Muscle layer of colon (tissue), 2 donors: ENCODE results near the gene CHGA.

ENCODE experiments used
- H3K27ac ChIP-seq: one replicate; pipeline ENCODE4 v1.7.0; 2013; ENCODE audit warnings: low read depth, mild to moderate bottlenecking, low read length, moderate library complexity
- H3K27me3 ChIP-seq, 2 donors: one replicate each; pipeline ENCODE4 v1.7.0; 2013; ENCODE audit warnings: low read length in 2 of 2, mild to moderate bottlenecking in 2 of 2; ENCODE audit not compliant: insufficient read depth in 2 of 2, control insufficient read depth in 1 of 2
- H3K36me3 ChIP-seq: one replicate; pipeline ENCODE4 v1.7.0; 2013; ENCODE audit warnings: mild to moderate bottlenecking, low read length; ENCODE audit not compliant: insufficient read depth
- H3K4me1 ChIP-seq: one replicate; pipeline ENCODE4 v1.7.0; 2013; ENCODE audit warnings: mild to moderate bottlenecking, low read length; ENCODE audit not compliant: insufficient read depth
- H3K4me3 ChIP-seq, 2 donors: one replicate each; pipeline ENCODE4 v1.7.0; 2013; ENCODE audit warnings: low read length in 2 of 2, low read depth in 1 of 2, mild to moderate bottlenecking in 1 of 2, moderate library complexity in 1 of 2
- H3K9ac ChIP-seq: one replicate; pipeline ENCODE4 v1.7.0; 2013; ENCODE audit warnings: low read length
- H3K9me3 ChIP-seq: one replicate; pipeline ENCODE4 v1.7.0; 2013; ENCODE audit warnings: mild to moderate bottlenecking, low read length
- donor health status: abdominal sarcoma.
- donor health status: Adenocarcinoma of cecum.

The CHGA gene

GRCh38 chr14:92906420-92906819, 16.5 kb upstream of the CHGA start:
- Histone ChIP-seq H3K9ac (no peak overlapping the region), H3K27ac (no peak overlapping the region), H3K9me3 (no peaks in the 10 kb centered on the region), H3K27me3 (peaks cover 0 to 5% of the 10 kb centered on the region in 2 donors), H3K36me3 (no peaks in the 10 kb centered on the region), H3K4me1 (no peaks in the 10 kb centered on the region), H3K4me3 (no peak overlapping the region)

GRCh38 chr14:92906823-92907222, 16.1 kb upstream of the CHGA start:
- Histone ChIP-seq H3K4me1 (no peaks in the 10 kb centered on the region), H3K9ac (no peak overlapping the region), H3K27me3 (peaks cover 0 to 5% of the 10 kb centered on the region in 2 donors), H3K27ac (no peak overlapping the region), H3K36me3 (no peaks in the 10 kb centered on the region), H3K9me3 (no peaks in the 10 kb centered on the region), H3K4me3 (no peak overlapping the region)

- Histone ChIP-seq H3K4me3 (no peak overlapping the region), H3K4me1 (no peaks in the 10 kb centered on the region), H3K9ac (no peak overlapping the region), H3K36me3 (no peaks in the 10 kb centered on the region), H3K9me3 (no peaks in the 10 kb centered on the region), H3K27me3 (peaks cover 0 to 3% of the 10 kb centered on the region in 2 donors), H3K27ac (no peak overlapping the region)
Observed at GRCh38 chr14:92907316-92907911, 15.5 kb upstream of the CHGA start.

GRCh38 chr14:92914087-92914656, 8.8 kb upstream of the CHGA start:
- Histone ChIP-seq H3K4me1 (no peaks in the 10 kb centered on the region), H3K9ac (no peak overlapping the region), H3K27ac (no peak overlapping the region), H3K27me3 (peaks cover 0 to 7% of the 10 kb centered on the region in 2 donors), H3K4me3 (no peak overlapping the region), H3K36me3 (no peaks in the 10 kb centered on the region), H3K9me3 (no peaks in the 10 kb centered on the region)

- no peak overlapping the region for H3K4me3 ChIP-seq
- no peak overlapping the region for H3K9ac ChIP-seq
- no peaks in the 10 kb centered on the region for H3K4me1 ChIP-seq
- no peaks in the 10 kb centered on the region for H3K9me3 ChIP-seq
- H3K27ac ChIP-seq: no peak overlapping the region
- peaks cover 0 to 7% of the 10 kb centered on the region in 2 donors for H3K27me3 ChIP-seq
- no peaks in the 10 kb centered on the region for H3K36me3 ChIP-seq
Observed at GRCh38 chr14:92916201-92916600, 6.7 kb upstream of the CHGA start.

GRCh38 chr14:92917041-92917940, 5.7 kb upstream of the CHGA start:
- no peaks in the 10 kb centered on the region for H3K36me3 ChIP-seq
- H3K9me3 ChIP-seq: no peaks in the 10 kb centered on the region
- H3K27ac ChIP-seq: no peak overlapping the region
- no peaks in the 10 kb centered on the region for H3K4me1 ChIP-seq
- H3K27me3 ChIP-seq: peaks cover 5 to 10% of the 10 kb centered on the region in 2 donors
- H3K9ac ChIP-seq: no peak overlapping the region
- no peak overlapping the region for H3K4me3 ChIP-seq

GRCh38 chr14:92917956-92918355, 5.0 kb upstream of the CHGA start:
- Histone ChIP-seq H3K4me3 (no peak overlapping the region), H3K4me1 (no peaks in the 10 kb centered on the region), H3K27ac (no peak overlapping the region), H3K36me3 (no peaks in the 10 kb centered on the region), H3K9me3 (no peaks in the 10 kb centered on the region), H3K27me3 (peaks cover 12 to 14% of the 10 kb centered on the region in 2 donors), H3K9ac (no peak overlapping the region)

- no peaks in the 10 kb centered on the region for H3K4me1 ChIP-seq
- no peak overlapping the region for H3K27ac ChIP-seq
- H3K9me3 ChIP-seq: no peaks in the 10 kb centered on the region
- no peaks in the 10 kb centered on the region for H3K36me3 ChIP-seq
- peaks cover 14 to 17% of the 10 kb centered on the region in 2 donors for H3K27me3 ChIP-seq
- H3K9ac ChIP-seq: no peak overlapping the region
- no peak overlapping the region for H3K4me3 ChIP-seq
Observed at GRCh38 chr14:92920001-92920400, 2.9 kb upstream of the CHGA start.

GRCh38 chr14:92922155-92922735, 705 bp upstream of the CHGA start:
- H3K27me3 ChIP-seq: peaks cover 14 to 17% of the 10 kb centered on the region in 2 donors
- H3K27ac ChIP-seq: no peak overlapping the region
- no peak overlapping the region for H3K4me3 ChIP-seq
- no peak overlapping the region for H3K9ac ChIP-seq
- H3K4me1 ChIP-seq: no peaks in the 10 kb centered on the region
- no peaks in the 10 kb centered on the region for H3K9me3 ChIP-seq
- H3K36me3 ChIP-seq: no peaks in the 10 kb centered on the region

- no peak overlapping the region for H3K27ac ChIP-seq
- H3K4me3 ChIP-seq: no peak overlapping the region
- H3K9ac ChIP-seq: no peak overlapping the region
- no peaks in the 10 kb centered on the region for H3K9me3 ChIP-seq
- no peaks in the 10 kb centered on the region for H3K4me1 ChIP-seq
- H3K36me3 ChIP-seq: no peaks in the 10 kb centered on the region
- H3K27me3 ChIP-seq: peaks cover 11 to 17% of the 10 kb centered on the region in 2 donors
Observed at GRCh38 chr14:92923744-92924103, 774 bp downstream of the CHGA start.

GRCh38 chr14:92924247-92924646, 1.3 kb downstream of the CHGA start:
- no peak overlapping the region for H3K4me3 ChIP-seq
- no peaks in the 10 kb centered on the region for H3K36me3 ChIP-seq

More at GRCh38 chr14:92924247-92924646, 1.3 kb downstream of the CHGA start:
- no peak overlapping the region for H3K9ac ChIP-seq
- H3K27ac ChIP-seq: no peak overlapping the region
- H3K4me1 ChIP-seq: no peaks in the 10 kb centered on the region
- no peaks in the 10 kb centered on the region for H3K9me3 ChIP-seq
- H3K27me3 ChIP-seq: peaks cover 7 to 17% of the 10 kb centered on the region in 2 donors
